Right lobe of liver (tissue), 6 donors: ENCODE results near the gene PTPRU. TPM values are rescaled to one million over a fixed set of nuclear protein-coding genes. Genes with fewer than 3 reads are reported as not detected.

Source experiments
- ATAC-seq, 4 donors: fragments of 200-7000 bp; cut with Tn5 transposase; one replicate each; pipeline ENCODE4 v1.9.1; 2020; ENCODE audit warnings: mild to moderate bottlenecking in 4 of 4, moderate library complexity in 4 of 4
- DNase-seq, 3 donors: peaks; one replicate each; pipeline ENCODE4 v3.0.0-alpha.2; 2020
- H3K27ac ChIP-seq, 3 donors: fragments of 200-600 bp; one replicate each; pipeline ENCODE4 v1.8.0; 2022
- H3K27me3 ChIP-seq, 2 donors: fragments of 200-600 bp; one replicate each; pipeline ENCODE4 v1.8.0; 2022
- H3K36me3 ChIP-seq, 4 donors: fragments of 200-600 bp; sonication (generic) in 1 of 4; one replicate each; pipeline versions ENCODE4 v1.5.1 to v1.8.0; 2017 to 2022; ENCODE audit warnings: control low read depth in 1 of 4
- H3K4me1 ChIP-seq, 4 donors: fragments of 200-600 bp; sonication (generic) in 1 of 4; one replicate each; pipeline versions ENCODE4 v1.5.1 to v1.8.0; 2017 to 2022; ENCODE audit warnings: control low read depth in 1 of 4
- H3K4me3 ChIP-seq, 3 donors: fragments of 200-600 bp; one replicate each; pipeline ENCODE4 v1.8.0; 2022
- H3K9me3 ChIP-seq, 4 donors: fragments of 200-600 bp; sonication (generic) in 1 of 4; one replicate each; pipeline versions ENCODE4 v1.5.1 to v1.8.0; 2017 to 2022; ENCODE audit warnings: control low read depth in 1 of 4
- CTCF ChIP-seq, 4 donors: fragments of 200-600 bp in 3 of 4; fragments of 450-650 bp in 1 of 4; IDR thresholded peaks; one replicate each; pipeline versions ENCODE4 v1.5.1 to v1.8.0; 2016 to 2022; ENCODE audit warnings: antibody characterized with exemption in 4 of 4, mild to moderate bottlenecking in 2 of 4
- POLR2A ChIP-seq: fragments of 450-650 bp; IDR thresholded peaks from one replicate; pipeline ENCODE4 v1.6.1; 2017; ENCODE audit warnings: antibody characterized with exemption, mild to moderate bottlenecking
- WGBS: methylation state at CpG from one replicate; pipeline ENCODE4 v1.1.6; 2018; ENCODE audit warnings: low coverage, low lambda C conversion rate; ENCODE audit not compliant: insufficient coverage; ENCODE audit errors: missing lambda C conversion rate; 5-methylcytosine and 5-hydroxymethylcytosine counted together
- intact Hi-C, 2 donors: fragments of 100-400 bp; cut with DNase I; formaldehyde crosslinking; loops; one replicate each; pipeline versions ENCODE4 v1.11.2 to v1.14.1; 2022
- total RNA-seq, 6 experiments: library from RNA; depleted of rRNA in 2 of 6; stranded (reverse); fragments of >200 nt in 2 of 6; fragmentation: NEBNext Ultra II Directional in 3 of 6; extraction: Animal tissue kit (Norgen Biotek cat#: 25700) in 3 of 6; gene quantifications; one replicate each; pipeline versions ENCODE4 v1.1.0 to v1.2.4, GENCODE V29; 2016 to 2023
- donor health status: DM: no; HTN: yes; CAD: no.
- donor health status: DM: no; HTN: no; CAD: no.
- donor health status: DM: no; HTN: no; CAD: no.
- donor health status: DM: no; HTN: yes; CAD: no.
- donor health status: DM: no; HTN: yes; CAD: no.

PTPRU gene
- total RNA-seq, 6 experiments from 2014 or later, result 4.8 to 22.3 (median 14.5) TPM

GRCh38 chr1:29330856-29331255 is 94.5 kb downstream of the PTPRU start:
- peak in 1 of 4 donors; percentile 8 for ATAC-seq
- TF ChIP-seq POLR2A (no peak), CTCF (IDR thresholded peaks at IDR 0.05) (no peak)
- WGBS, result 80% methylated on average over 1 of the region's 7 CpGs
- no peak overlapping the region for H3K4me3 ChIP-seq
- intact Hi-C loops, result no loop called here
- H3K27me3 ChIP-seq, result no peaks in the 10 kb centered on the region
- H3K27ac ChIP-seq, result no peak overlapping the region
- no peaks in the 10 kb centered on the region for H3K36me3 ChIP-seq
- no peaks in the 10 kb centered on the region for H3K9me3 ChIP-seq
- no peak for DNase-seq
- H3K4me1 ChIP-seq, result peaks cover 0 to 8% (median 0%) of the 10 kb centered on the region in 4 donors

- no peaks in the 10 kb centered on the region for H3K9me3 ChIP-seq
- DNase-seq (no peak), ATAC-seq (peak in 1 of 4 donors; percentile 52)
- no peaks in the 10 kb centered on the region for H3K36me3 ChIP-seq
- H3K27me3 ChIP-seq, result no peaks in the 10 kb centered on the region
- H3K4me3 ChIP-seq, result no peak overlapping the region
- no peak overlapping the region for H3K27ac ChIP-seq
- intact Hi-C loops, result no loop called here
- no peak for TF ChIP-seq POLR2A
- H3K4me1 ChIP-seq, result peaks cover 0 to 8% (median 0%) of the 10 kb centered on the region in 4 donors
These were observed 95.0 kb downstream of the PTPRU start for GRCh38 chr1:29331309-29331708.

GRCh38 chr1:29331729-29332128 is 95.4 kb downstream of the PTPRU start:
- Histone ChIP-seq H3K4me1 (peaks cover 0 to 8% (median 0%) of the 10 kb centered on the region in 4 donors), H3K27ac (no peak overlapping the region), H3K4me3 (no peak overlapping the region), H3K36me3 (no peaks in the 10 kb centered on the region), H3K9me3 (no peaks in the 10 kb centered on the region), H3K27me3 (no peaks in the 10 kb centered on the region)
- TF ChIP-seq CTCF (IDR thresholded peaks at IDR 0.05), result no peak
- no peak for TF ChIP-seq POLR2A
- intact Hi-C loops, result no loop called here
- no peak for ATAC-seq
- 100% methylated on average over 1 of the region's 1 CpG for WGBS
- no peak for DNase-seq

- TF ChIP-seq CTCF (IDR thresholded peaks at IDR 0.05), result peak in 3 of 4 donors; percentile 7 to 36 (median 27)
- TF ChIP-seq POLR2A, result no peak
- WGBS, result 35% methylated on average over 6 of the region's 6 CpGs
- peaks cover 0 to 7% (median 0%) of the 10 kb centered on the region in 4 donors for H3K4me1 ChIP-seq
- no peaks in the 10 kb centered on the region for H3K9me3 ChIP-seq
- intact Hi-C loops, result no loop called here
- DNase-seq (no peak), ATAC-seq (peak in 2 of 4 donors; percentile 30 to 42)
- no peak overlapping the region for H3K27ac ChIP-seq
- no peaks in the 10 kb centered on the region for H3K36me3 ChIP-seq
- no peaks in the 10 kb centered on the region for H3K27me3 ChIP-seq
- H3K4me3 ChIP-seq, result no peak overlapping the region
These were observed 95.9 kb downstream of the PTPRU start for GRCh38 chr1:29332204-29332603.

GRCh38 chr1:29333008-29333407 is 96.7 kb downstream of the PTPRU start:
- Histone ChIP-seq H3K36me3 (no peaks in the 10 kb centered on the region), H3K9me3 (no peaks in the 10 kb centered on the region), H3K27ac (no peak overlapping the region), H3K4me3 (no peak overlapping the region), H3K27me3 (no peaks in the 10 kb centered on the region), H3K4me1 (no peaks in the 10 kb centered on the region)
- DNase-seq (no peak), ATAC-seq (no peak)
- intact Hi-C loops, result no loop called here
- TF ChIP-seq POLR2A (no peak), CTCF (IDR thresholded peaks at IDR 0.05) (no peak)
- WGBS, result 80% methylated on average over 3 of the region's 3 CpGs
